ENCODE results near the gene LGR4. TPM values are rescaled to one million over a fixed set of nuclear protein-coding genes. Genes with fewer than 3 reads are reported as not detected.

LGR4 gene
- total and polyA plus RNA-seq, 10 donors = 1.5 to 47.2 (median 27.0) TPM

DNA sequence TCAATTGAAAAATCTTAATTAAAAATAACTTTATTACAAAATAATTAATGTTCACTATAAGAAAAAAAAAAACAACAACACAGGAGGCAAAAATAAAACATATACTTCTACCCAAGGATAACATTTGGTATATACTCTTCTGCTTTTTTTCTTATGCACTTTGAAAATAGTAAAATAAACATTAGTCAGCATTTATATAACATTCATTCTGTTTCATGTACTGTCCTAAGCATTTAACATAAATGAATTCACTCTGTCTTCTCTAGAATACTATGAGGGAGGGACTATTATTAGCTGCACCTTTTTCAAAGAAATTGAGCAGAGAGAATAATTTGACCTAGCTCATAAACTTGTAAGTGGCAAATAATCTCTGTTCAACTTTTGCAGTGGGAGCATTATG, 61.3 kb downstream of the LGR4 start:
- H3K27me3 ChIP-seq (replicated peaks in 1 of 7) = no peaks in the 10 kb centered on the region
- TF ChIP-seq POLR2A (IDR thresholded peaks at IDR 0.05) = no peak
- TF ChIP-seq POLR2AphosphoS5 (IDR thresholded peaks at IDR 0.05) = no peak
- TF ChIP-seq, protein P1, sequence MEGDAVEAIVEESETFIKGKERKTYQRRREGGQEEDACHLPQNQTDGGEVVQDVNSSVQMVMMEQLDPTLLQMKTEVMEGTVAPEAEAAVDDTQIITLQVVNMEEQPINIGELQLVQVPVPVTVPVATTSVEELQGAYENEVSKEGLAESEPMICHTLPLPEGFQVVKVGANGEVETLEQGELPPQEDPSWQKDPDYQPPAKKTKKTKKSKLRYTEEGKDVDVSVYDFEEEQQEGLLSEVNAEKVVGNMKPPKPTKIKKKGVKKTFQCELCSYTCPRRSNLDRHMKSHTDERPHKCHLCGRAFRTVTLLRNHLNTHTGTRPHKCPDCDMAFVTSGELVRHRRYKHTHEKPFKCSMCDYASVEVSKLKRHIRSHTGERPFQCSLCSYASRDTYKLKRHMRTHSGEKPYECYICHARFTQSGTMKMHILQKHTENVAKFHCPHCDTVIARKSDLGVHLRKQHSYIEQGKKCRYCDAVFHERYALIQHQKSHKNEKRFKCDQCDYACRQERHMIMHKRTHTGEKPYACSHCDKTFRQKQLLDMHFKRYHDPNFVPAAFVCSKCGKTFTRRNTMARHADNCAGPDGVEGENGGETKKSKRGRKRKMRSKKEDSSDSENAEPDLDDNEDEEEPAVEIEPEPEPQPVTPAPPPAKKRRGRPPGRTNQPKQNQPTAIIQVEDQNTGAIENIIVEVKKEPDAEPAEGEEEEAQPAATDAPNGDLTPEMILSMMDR (IDR thresholded peaks at IDR 0.05 in 8 of 11, conservative IDR thresholded peaks at IDR 0.05 in 3 of 11) = no peak

DNA sequence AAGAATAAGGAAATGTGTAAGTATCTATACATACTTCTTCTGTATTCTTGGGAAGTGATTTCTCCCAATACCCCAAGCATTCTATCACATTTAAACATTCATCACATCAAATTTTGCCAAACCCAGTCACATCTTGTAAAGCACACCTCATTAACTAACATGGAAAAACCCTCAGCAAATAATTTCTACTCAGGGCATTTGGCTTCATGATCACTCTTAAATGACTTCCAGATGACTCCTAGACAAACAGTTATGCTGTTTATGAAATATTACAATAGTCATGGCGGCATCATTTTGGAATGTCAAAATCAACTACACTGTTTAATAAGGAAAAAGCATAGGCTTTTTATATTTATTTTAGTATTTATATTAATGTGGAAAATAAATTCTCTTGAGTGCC, 62.3 kb downstream of the LGR4 start:
- TF ChIP-seq POLR2A (IDR thresholded peaks at IDR 0.05) (no peak), POLR2AphosphoS5 (IDR thresholded peaks at IDR 0.05) (no peak)
- TF ChIP-seq, protein P1 (IDR thresholded peaks at IDR 0.05 in 8 of 11, conservative IDR thresholded peaks at IDR 0.05 in 3 of 11) = no peak
- intact Hi-C loops (cut with DNase I; ENCODE audit: low total_unique reads) = no loop called here
- 91 to 100% (median 93%) methylated on average over 1 of the region's 1 CpG for WGBS, 5 donors
- Histone ChIP-seq H3K27ac (no peak overlapping the region), H3K36me3 (no peaks in the 10 kb centered on the region), H3K9me3 (no peaks in the 10 kb centered on the region), H3K4me1 (peaks cover 0 to under 1% (median 0%) of the 10 kb centered on the region in 6 donors), H3K4me3 (no peak overlapping the region), H3K27me3 (replicated peaks in 1 of 7) (no peaks in the 10 kb centered on the region)
- no peak for DNase-seq

More for the DNA sequence above, 61.3 kb downstream of the LGR4 start:
- intact Hi-C loops (cut with DNase I; ENCODE audit: low total_unique reads) = no loop called here
- Histone ChIP-seq H3K27ac (no peak overlapping the region), H3K4me1 (no peaks in the 10 kb centered on the region), H3K4me3 (no peak overlapping the region), H3K9me3 (no peaks in the 10 kb centered on the region), H3K36me3 (no peaks in the 10 kb centered on the region)
- no peak for DNase-seq

DNA sequence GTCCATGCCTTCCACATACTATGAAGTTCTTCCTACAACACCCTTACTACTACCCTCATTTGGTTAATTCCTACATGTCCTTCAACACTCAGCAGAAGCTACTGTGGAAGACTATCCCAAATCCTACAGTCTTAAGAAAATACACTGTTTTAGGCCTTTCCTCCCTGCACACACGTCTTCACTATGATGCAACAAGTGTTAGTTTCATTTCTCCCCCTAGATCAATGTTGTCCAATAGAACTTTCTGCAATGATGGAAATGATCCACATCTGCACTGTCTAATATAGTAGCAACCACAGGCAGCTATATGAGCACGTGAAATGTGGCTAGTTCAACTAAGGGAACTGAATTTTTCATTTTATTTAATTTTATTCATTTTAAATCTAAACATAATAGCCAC, 62.8 kb downstream of the LGR4 start:
- 56 to 81% (median 67%) methylated on average over 2 of the region's 2 CpGs for WGBS, 5 donors
- Histone ChIP-seq H3K27ac (no peak overlapping the region), H3K4me1 (peaks cover 0 to 6% (median 0%) of the 10 kb centered on the region in 6 donors), H3K27me3 (replicated peaks in 1 of 7) (no peaks in the 10 kb centered on the region), H3K36me3 (no peaks in the 10 kb centered on the region), H3K9me3 (no peaks in the 10 kb centered on the region), H3K4me3 (no peak overlapping the region)
- TF ChIP-seq, protein P1 (IDR thresholded peaks at IDR 0.05 in 8 of 11, conservative IDR thresholded peaks at IDR 0.05 in 3 of 11) = no peak
- TF ChIP-seq POLR2A (IDR thresholded peaks at IDR 0.05) (no peak), POLR2AphosphoS5 (IDR thresholded peaks at IDR 0.05) (no peak)
- DNase-seq = no peak
- intact Hi-C loops (cut with DNase I; ENCODE audit: low total_unique reads) = no loop called here

DNA sequence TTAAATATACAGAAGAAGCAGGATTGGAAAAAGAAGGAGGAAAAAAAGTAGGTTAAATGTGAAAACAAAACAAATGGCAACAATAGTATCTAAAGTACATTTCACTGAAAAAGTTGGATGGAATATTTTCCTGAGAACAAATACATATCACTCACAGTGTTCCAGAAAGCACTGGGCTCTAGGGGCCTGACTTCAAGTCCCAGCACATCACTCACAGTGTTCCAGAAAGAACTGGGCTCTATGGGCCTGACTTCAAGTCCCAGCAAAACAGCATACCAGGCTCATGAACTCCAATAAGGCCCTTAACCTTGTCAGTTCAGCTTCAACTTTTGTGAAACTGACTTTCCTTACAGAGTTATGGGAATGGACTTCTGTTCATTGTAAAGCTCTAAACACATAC, 63.5 kb downstream of the LGR4 start:
- no peak for DNase-seq
- Histone ChIP-seq H3K27ac (no peak overlapping the region), H3K9me3 (no peaks in the 10 kb centered on the region), H3K4me3 (no peak overlapping the region), H3K4me1 (peaks cover 0 to 8% (median 0%) of the 10 kb centered on the region in 6 donors), H3K36me3 (no peaks in the 10 kb centered on the region), H3K27me3 (replicated peaks in 1 of 7) (no peaks in the 10 kb centered on the region)
- no peak for TF ChIP-seq POLR2A (IDR thresholded peaks at IDR 0.05)
- TF ChIP-seq, protein P1 (IDR thresholded peaks at IDR 0.05 in 8 of 11, conservative IDR thresholded peaks at IDR 0.05 in 3 of 11) = no peak
- intact Hi-C loops (cut with DNase I; ENCODE audit: low total_unique reads) = no loop called here
